A549 (cell line): ENCODE measurements around the gene TXNDC9. TPM values are rescaled to one million over a fixed set of nuclear protein-coding genes. Genes with fewer than 3 reads are reported as not detected.
"Not testable (repeated sequence)": the region's sequence is repeated elsewhere in the genome, so short reads cannot be mapped to it uniquely, and the experiment has no call there.

Experiments used
- ATAC-seq, 2 experiments: fragments of 200-7000 bp in 1 of 2; fragments of >200 bp in 1 of 2; cut with Nextera tagmentation in 1 of 2; cut with Tn5 transposase in 1 of 2; 3 replicates each; pipeline versions ENCODE4 v1.8.0 to v1.9.1; 2018 to 2020; ENCODE audit warnings: mild to moderate bottlenecking in 1 of 2, moderate library complexity in 1 of 2
- CTCF ChIA-PET: fragments of 300-600 bp; sonication (Branson Sonifier 250); formaldehyde crosslinking; extraction: SDS; loops from one replicate; lab custom pipeline; 2021; ENCODE audit warnings: antibody characterized with exemption, inconsistent platforms; lab: Yijun Ruan, JAX
- POLR2A ChIA-PET: fragments of 350-600 bp; formaldehyde crosslinking; extraction: SDS; loops from one replicate; lab custom pipeline; 2021; ENCODE audit warnings: antibody characterized with exemption, inconsistent platforms; lab: Yijun Ruan, JAX
- DNase-seq, 2 experiments: peaks; one replicate each; pipeline versions ENCODE4 v3.0.0 to v3.0.0-alpha.2; 2011 to 2016; ENCODE audit warnings: low read depth in 1 of 2, low spot score in 1 of 2
- FAIRE-seq: peaks from 2 replicates; lab custom pipeline; 2011; peaks lifted over from hg19 to GRCh38; lab: Jason Lieb, UNC
- H3K27ac ChIP-seq, 2 experiments: fragments of >200 bp; sonication (Bioruptor Twin); formaldehyde crosslinking; 3 replicates each; pipeline ENCODE4 v1.5.1; 2016 to 2017
- H3K4me1 ChIP-seq: fragments of >200 bp; sonication (Bioruptor Twin); formaldehyde crosslinking; 3 replicates; pipeline ENCODE4 v1.6.1; 2016
- H3K4me2 ChIP-seq: fragments of >200 bp; sonication (Bioruptor Twin); formaldehyde crosslinking; 3 replicates; pipeline ENCODE4 v1.6.1; 2016
- H3K4me3 ChIP-seq: fragments of >200 bp; sonication (Bioruptor Twin); formaldehyde crosslinking; 3 replicates; pipeline ENCODE4 v1.5.1; 2016
- H3K9me3 ChIP-seq: fragments of >200 bp; sonication (Bioruptor Twin); formaldehyde crosslinking; 3 replicates; pipeline ENCODE4 v1.6.1; 2016
- BHLHE40 ChIP-seq: IDR thresholded peaks from 2 replicates; pipeline ENCODE4 v1.6.1; 2012; ENCODE audit warnings: low read depth, low read length, inconsistent platforms
- CBX2 ChIP-seq: fragments of 200-600 bp; sonication (generic); IDR thresholded peaks from 2 replicates; pipeline ENCODE4 v1.6.1; 2016; ENCODE audit warnings: low read depth, mild to moderate bottlenecking, borderline replicate concordance
- CBX8 ChIP-seq: fragments of 200-600 bp; sonication (generic); IDR thresholded peaks from 2 replicates; pipeline ENCODE4 v1.6.1; 2016
- CEBPB ChIP-seq, 2 experiments: fragments of >200 bp in 1 of 2; sonication (Bioruptor Twin) in 1 of 2; formaldehyde crosslinking in 1 of 2; IDR thresholded peaks; 2 replicates each; pipeline ENCODE4 v1.6.1; 2012 to 2016
- CHD2 ChIP-seq: fragments of 150-350 bp; IDR thresholded peaks from 2 replicates; pipeline ENCODE4 v1.6.1; 2014; ENCODE audit warnings: low read length; ENCODE audit not compliant: partially characterized antibody
- EHF ChIP-seq: fragments of 250-450 bp; sonication (Bioruptor Pico); IDR thresholded peaks from 2 replicates; pipeline ENCODE4 v1.5.0; 2020; ENCODE audit warnings: mild to moderate bottlenecking
- EHMT2 ChIP-seq: fragments of 200-600 bp; sonication (generic); IDR thresholded peaks from 2 replicates; pipeline ENCODE4 v1.6.1; 2016; ENCODE audit warnings: antibody characterized with exemption, low read depth, mild to moderate bottlenecking, moderate library complexity
- EP300 ChIP-seq, 2 experiments: fragments of >200 bp; sonication (Bioruptor Twin); formaldehyde crosslinking; IDR thresholded peaks; 2 replicates in 1 of 2; 3 replicates in 1 of 2; pipeline ENCODE4 v1.6.1; 2016 to 2017
- ESRRA ChIP-seq: fragments of 150-350 bp; IDR thresholded peaks from 2 replicates; pipeline ENCODE4 v1.6.1; 2014; ENCODE audit warnings: mild to moderate bottlenecking, low read length, borderline replicate concordance
- FOSB ChIP-seq: fragments of 250-450 bp; sonication (Bioruptor Pico); IDR thresholded peaks from 2 replicates; pipeline ENCODE4 v1.5.0; 2020; ENCODE audit warnings: mild to moderate bottlenecking, moderate library complexity
- FOSL2 ChIP-seq, 2 experiments: fragments of 450-650 bp in 1 of 2; fragments of >200 bp in 1 of 2; sonication (Bioruptor Twin) in 1 of 2; formaldehyde crosslinking; IDR thresholded peaks; 2 replicates each; pipeline versions ENCODE4 v1.5.0 to v1.6.1; 2016 to 2020; ENCODE audit warnings: mild to moderate bottlenecking in 1 of 2, moderate library complexity in 1 of 2
- FOXS1 ChIP-seq: fragments of 250-450 bp; sonication (Bioruptor Pico); IDR thresholded peaks from 2 replicates; pipeline ENCODE4 v1.5.0; 2020; ENCODE audit warnings: mild to moderate bottlenecking, moderate library complexity
- GATA3 ChIP-seq: IDR thresholded peaks from 2 replicates; pipeline ENCODE4 v1.6.1; 2012; ENCODE audit warnings: borderline replicate concordance
- HMGXB4 ChIP-seq: fragments of 250-450 bp; sonication (Bioruptor Pico); IDR thresholded peaks from 2 replicates; pipeline ENCODE4 v1.5.0; 2021; ENCODE audit warnings: mild to moderate bottlenecking, moderate library complexity, borderline replicate concordance
- HOXB5 ChIP-seq: fragments of 250-450 bp; sonication (Bioruptor Pico); IDR thresholded peaks from 2 replicates; pipeline ENCODE4 v1.5.0; 2020; ENCODE audit warnings: mild to moderate bottlenecking, moderate library complexity
- JUNB ChIP-seq: fragments of >200 bp; sonication (Bioruptor Twin); formaldehyde crosslinking; IDR thresholded peaks from 2 replicates; pipeline ENCODE4 v1.6.1; 2016
- KDM5A ChIP-seq: fragments of 200-600 bp; sonication (generic); IDR thresholded peaks from 2 replicates; pipeline ENCODE4 v1.6.1; 2016; ENCODE audit warnings: antibody characterized with exemption, mild to moderate bottlenecking
- MAFK ChIP-seq: fragments of 450-650 bp; IDR thresholded peaks from 2 replicates; pipeline ENCODE4 v1.6.1; 2014; ENCODE audit not compliant: partially characterized antibody
- NFE2L2 ChIP-seq: fragments of 150-350 bp; conservative IDR thresholded peaks from 2 replicates; pipeline ENCODE4 v1.6.1; 2014; ENCODE audit warnings: low read length
- NPAS2 ChIP-seq: fragments of 250-450 bp; sonication (Bioruptor Pico); IDR thresholded peaks from 2 replicates; pipeline ENCODE4 v1.8.0; 2022; ENCODE audit warnings: mild to moderate bottlenecking, moderate library complexity, borderline replicate concordance
- PHF8 ChIP-seq: fragments of 200-600 bp; sonication (generic); IDR thresholded peaks from 2 replicates; pipeline ENCODE4 v1.6.1; 2016; ENCODE audit warnings: low read depth, mild to moderate bottlenecking, antibody characterized with exemption, moderate library complexity, borderline replicate concordance
- POLR2AphosphoS2 ChIP-seq: conservative IDR thresholded peaks from 2 replicates; pipeline ENCODE4 v1.6.1; 2012; ENCODE audit warnings: low read length, improper control_type of control experiment, inconsistent platforms
- RARB ChIP-seq: fragments of 250-450 bp; sonication (Bioruptor Pico); IDR thresholded peaks from 2 replicates; pipeline ENCODE4 v1.8.0; 2021; ENCODE audit warnings: mild to moderate bottlenecking, moderate library complexity
- RCOR1 ChIP-seq: fragments of 150-350 bp; IDR thresholded peaks from 2 replicates; pipeline ENCODE4 v1.6.1; 2014; ENCODE audit warnings: antibody characterized with exemption, low read length, low read depth
- SMC3 ChIP-seq: fragments of >200 bp; sonication (Bioruptor Twin); formaldehyde crosslinking; IDR thresholded peaks from 3 replicates; pipeline ENCODE4 v1.6.1; 2018; ENCODE audit warnings: inconsistent platforms
- TFCP2L1 ChIP-seq: fragments of 250-450 bp; sonication (Bioruptor Pico); IDR thresholded peaks from 2 replicates; pipeline ENCODE4 v1.5.0; 2021; ENCODE audit warnings: mild to moderate bottlenecking
- TP53 ChIP-seq: fragments of 250-450 bp; sonication (Bioruptor Pico); IDR thresholded peaks from 2 replicates; pipeline ENCODE4 v1.5.0; 2021; ENCODE audit warnings: mild to moderate bottlenecking, moderate library complexity
- ZFP36 ChIP-seq: fragments of 450-650 bp; IDR thresholded peaks from 2 replicates; pipeline ENCODE4 v1.6.1; 2014; ENCODE audit warnings: borderline replicate concordance; ENCODE audit not compliant: partially characterized antibody
- ZSCAN20 ChIP-seq: fragments of 250-450 bp; sonication (Bioruptor Pico); IDR thresholded peaks from 2 replicates; pipeline ENCODE4 v1.8.0; 2022; ENCODE audit warnings: mild to moderate bottlenecking, moderate library complexity
- WGBS: methylation state at CpG from one replicate; pipeline ENCODE4 v1.1.6; 2017; ENCODE audit errors: missing lambda C conversion rate; 5-methylcytosine and 5-hydroxymethylcytosine counted together
- polyA plus RNA-seq, 4 experiments: library from polyadenylated mRNA; depleted of rRNA in 3 of 4; stranded (reverse); fragments of >200 nt; fragmentation: RNase III in 1 of 4; extraction: RNeasy Plus Mini Kit Qiagen cat#74134 plus additional on column Dnase treatment in 1 of 4; gene quantifications; 2 replicates in 3 of 4; 3 replicates in 1 of 4; pipeline ENCODE4 v1.2.3, GENCODE V29; 2011 to 2017

The TXNDC9 gene
- polyA plus RNA-seq, 2 of the 4 experiments (the other 2 are of a cell fraction), result 36.7 to 65.6 TPM

DNA sequence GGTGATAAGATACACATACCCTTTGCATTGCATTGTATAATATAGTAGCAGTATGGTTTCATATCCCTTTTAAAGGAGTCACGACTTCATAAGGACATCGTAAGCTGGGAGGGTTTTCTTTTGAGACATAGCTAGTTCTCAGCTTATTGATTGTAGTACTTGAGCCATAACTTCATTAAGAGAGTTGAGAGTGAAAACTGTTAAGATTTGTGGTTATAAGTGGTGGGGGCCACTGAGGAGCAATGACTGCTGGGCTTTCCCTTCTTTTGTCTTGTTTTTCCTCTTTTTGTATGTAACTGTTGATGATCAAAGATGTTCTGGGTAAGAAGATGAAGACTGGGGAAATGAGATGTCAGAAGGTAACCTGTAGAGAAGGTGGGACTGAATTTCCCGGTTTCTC is 12.0 kb upstream of the TXNDC9 start:
- no peak overlapping the region for H3K4me2 ChIP-seq
- H3K4me3 ChIP-seq, result no peak overlapping the region
- FAIRE-seq (no peak), DNase-seq (no peak), ATAC-seq (no peak)
- POLR2A ChIA-PET, result interaction anchor here (1.2 kb wide), 1 partner anchor 11 kb away, joined by 5 read pairs; the partner anchor contains the start of gene EIF5B
- no peak overlapping the region for H3K27ac ChIP-seq
- H3K4me1 ChIP-seq, result no peaks in the 10 kb centered on the region
- no peak for TF ChIP-seq SMC3
- TF ChIP-seq CBX2, result no peak
- no peak for TF ChIP-seq RARB (CRISPR knock-in tag)
- TF ChIP-seq MAFK, result no peak
- TF ChIP-seq EHF, result no peak
- no peak for TF ChIP-seq ESRRA
- no peak for TF ChIP-seq CEBPB (IDR thresholded peaks at IDR 0.05)
- TF ChIP-seq HOXB5 (CRISPR knock-in tag), result no peak
- no peak for TF ChIP-seq CHD2
- TF ChIP-seq NPAS2, result no peak
- no peak for TF ChIP-seq CBX8
- TF ChIP-seq NFE2L2, result no peak
- TF ChIP-seq PHF8, result no peak
- no peak for TF ChIP-seq EHMT2
- TF ChIP-seq EP300 (IDR thresholded peaks at IDR 0.05), result no peak
- no peak for TF ChIP-seq FOSB
- no peak for TF ChIP-seq ZFP36
- no peaks in the 10 kb centered on the region for H3K9me3 ChIP-seq
- CTCF ChIA-PET, result interaction anchor here (1.2 to 3.1 kb wide), 2 partner anchors 11 to 12 kb away, joined by 3 to 18 read pairs; partner anchors contain the start of gene EIF5B
- 92% methylated on average over 3 of the region's 3 CpGs for WGBS

DNA sequence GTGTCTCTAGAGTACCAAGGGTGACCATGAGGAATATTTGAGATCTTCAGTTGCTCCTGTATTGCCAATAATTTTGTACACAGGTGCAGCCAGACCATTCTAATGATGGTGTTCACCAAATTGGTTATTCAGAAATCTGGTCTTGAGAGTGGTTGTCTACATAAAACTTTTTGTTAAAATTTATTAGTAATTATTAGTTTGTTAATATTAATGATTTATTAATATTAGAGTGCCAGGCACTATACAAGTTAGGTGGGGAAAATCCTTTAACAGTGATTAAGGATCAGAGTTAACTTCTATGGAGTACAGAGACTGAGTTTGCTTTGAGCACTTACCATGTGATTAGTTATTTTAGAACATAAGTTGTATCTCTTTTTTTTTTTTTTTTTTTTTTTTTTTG is 10.1 kb upstream of the TXNDC9 start:
- Histone ChIP-seq H3K9me3 (no peaks in the 10 kb centered on the region), H3K4me3 (no peak overlapping the region), H3K4me1 (peaks cover 3% of the 10 kb centered on the region; the same call in 2 of the 3 replicates)
- DNase-seq, result no peak
- POLR2A ChIA-PET, result no interaction called here
- CTCF ChIA-PET, result interaction anchor here (1.2 to 1.6 kb wide), 2 partner anchors 9 to 10 kb away, joined by 4 read pairs; partner anchors contain the start of genes EIF5B and TXNDC9
- ATAC-seq, result no peak
- no peak for FAIRE-seq
- TF ChIP-seq POLR2AphosphoS2, result no peak
- no peak for TF ChIP-seq ESRRA
- TF ChIP-seq RCOR1, result no peak
- TF ChIP-seq CHD2, result no peak
- TF ChIP-seq ZSCAN20 (CRISPR knock-in tag), result no peak
- TF ChIP-seq TP53 (CRISPR knock-in tag), result no peak
- TF ChIP-seq HMGXB4 (CRISPR knock-in tag), result no peak
- no peak for TF ChIP-seq FOXS1 (CRISPR knock-in tag)
- no peak for TF ChIP-seq JUNB
- no peak for TF ChIP-seq FOSL2 (IDR thresholded peaks at IDR 0.05)
- no peak for TF ChIP-seq FOSL2 (CRISPR knock-in tag; IDR thresholded peaks at IDR 0.05)
- no peak for TF ChIP-seq TFCP2L1
- TF ChIP-seq KDM5A, result no peak
- TF ChIP-seq GATA3, result no peak
- TF ChIP-seq BHLHE40, result no peak
- no peak for TF ChIP-seq NFE2L2
- TF ChIP-seq, all 56 proteins: peak for 0
- Histone ChIP-seq H3K27ac (no peak overlapping the region), H3K4me2 (no peak overlapping the region)

GRCh38 chr2:99345446-99345845 is 9.3 kb upstream of the TXNDC9 start:
- ATAC-seq, POLR2A ChIA-PET, H3K27ac ChIP-seq, H3K9me3 ChIP-seq, FAIRE-seq, DNase-seq, H3K4me3 ChIP-seq, H3K4me2 ChIP-seq: not testable (repeated sequence)
- CTCF ChIA-PET, result interaction anchor here (1.2 to 1.6 kb wide), 2 partner anchors 8 to 11 kb away, joined by 4 read pairs; partner anchors contain the start of genes EIF5B and TXNDC9
- peaks cover 10% of the 10 kb centered on the region; the same call in 2 of the 3 replicates for H3K4me1 ChIP-seq
- WGBS, result 87% methylated on average over 7 of the region's 7 CpGs
